ENCODE measurements around the gene C10orf71.

Gene C10orf71

GRCh38 chr10:49272251-49273081 is 26.5 kb upstream of the C10orf71 start:
- no peak for TF ChIP-seq CTCF (IDR thresholded peaks at IDR 0.05; ENCODE audit: insufficient read depth, low read depth, low read length, missing control alignments)
- no peak for DNase-seq (ENCODE audit: low read depth)
- H3K4me3 ChIP-seq (ENCODE audit: low read depth, low read length): no peak overlapping the region

GRCh38 chr10:49273082-49273465 is 25.9 kb upstream of the C10orf71 start:
- no peak for DNase-seq (ENCODE audit: low read depth)
- no peak for TF ChIP-seq CTCF (IDR thresholded peaks at IDR 0.05; ENCODE audit: insufficient read depth, low read depth, low read length, missing control alignments)

GRCh38 chr10:49273626-49274025 is 25.3 kb upstream of the C10orf71 start:
- TF ChIP-seq CTCF (IDR thresholded peaks at IDR 0.05; ENCODE audit: insufficient read depth, low read depth, low read length, missing control alignments): no peak
- no peak overlapping the region for H3K4me3 ChIP-seq (ENCODE audit: low read depth, low read length)
- no peak for DNase-seq (ENCODE audit: low read depth)

More at GRCh38 chr10:49273082-49273465, 25.9 kb upstream of the C10orf71 start:
- H3K4me3 ChIP-seq (ENCODE audit: low read depth, low read length): no peak overlapping the region

- no peak for DNase-seq (ENCODE audit: low read depth)
- no peak for TF ChIP-seq CTCF (IDR thresholded peaks at IDR 0.05; ENCODE audit: insufficient read depth, low read depth, low read length, missing control alignments)
- no peak overlapping the region for H3K4me3 ChIP-seq (ENCODE audit: low read depth, low read length)
Observed at GRCh38 chr10:49274886-49275285, 24.1 kb upstream of the C10orf71 start.

- no peak for TF ChIP-seq CTCF (IDR thresholded peaks at IDR 0.05; ENCODE audit: insufficient read depth, low read depth, low read length, missing control alignments)
- no peak for DNase-seq (ENCODE audit: low read depth)
- H3K4me3 ChIP-seq (ENCODE audit: low read depth, low read length): no peak overlapping the region
Observed at GRCh38 chr10:49275896-49276295, 23.1 kb upstream of the C10orf71 start.

- DNase-seq (ENCODE audit: low read depth): no peak
- H3K4me3 ChIP-seq (ENCODE audit: low read depth, low read length): no peak overlapping the region
- TF ChIP-seq CTCF (IDR thresholded peaks at IDR 0.05; ENCODE audit: insufficient read depth, low read depth, low read length, missing control alignments): no peak
Observed at GRCh38 chr10:49276596-49276995, 22.4 kb upstream of the C10orf71 start.

GRCh38 chr10:49277973-49278372 is 21.0 kb upstream of the C10orf71 start:
- no peak for DNase-seq (ENCODE audit: low read depth)

More at GRCh38 chr10:49277973-49278372, 21.0 kb upstream of the C10orf71 start:
- no peak for TF ChIP-seq CTCF (IDR thresholded peaks at IDR 0.05; ENCODE audit: insufficient read depth, low read depth, low read length, missing control alignments)
- no peak overlapping the region for H3K4me3 ChIP-seq (ENCODE audit: low read depth, low read length)

Measured in GM12865 (cell line).